SK-N-SH (cell line): Measurements from ENCODE around the gene C19orf81. TPM values are rescaled to one million over a fixed set of nuclear protein-coding genes. Genes with fewer than 3 reads are reported as not detected.

ENCODE experiments used
- CTCF ChIA-PET: fragments of 300-600, 350-600 bp; formaldehyde crosslinking; extraction: SDS; loops from one replicate; lab custom pipeline; 2021; lab: Yijun Ruan, JAX
- POLR2A ChIA-PET: fragments of 350-600 bp; sonication (Branson Sonifier 250); formaldehyde crosslinking; extraction: SDS; loops from one replicate; lab custom pipeline; 2020; ENCODE audit warnings: antibody characterized with exemption, inconsistent platforms; lab: Yijun Ruan, JAX
- DNase-seq: peaks from one replicate; pipeline ENCODE4 v3.0.0; 2012
- H2AFZ ChIP-seq: fragments of 200-600 bp; sonication (generic); 2 replicates; pipeline ENCODE4 v1.8.1; 2016; ENCODE audit warnings: antibody characterized with exemption, mild to moderate bottlenecking, low read depth
- H3F3A ChIP-seq: fragments of 200-600 bp; sonication (generic); replicated peaks from 2 replicates; pipeline ENCODE3; 2016; ENCODE audit warnings: antibody characterized with exemption, mild to moderate bottlenecking; ENCODE audit not compliant: insufficient read depth
- H3K27ac ChIP-seq, 2 experiments: fragments of 200-500 bp in 1 of 2; fragments of 200-600 bp in 1 of 2; sonication (Bioruptor generic) in 1 of 2; sonication (generic), shearing (Covaris generic) in 1 of 2; 2 replicates each; pipeline versions ENCODE4 v1.5.1 to v1.6.1; 2014 to 2016; ENCODE audit warnings: low read depth in 2 of 2, inconsistent platforms in 1 of 2, low read length in 1 of 2, mild to moderate bottlenecking in 1 of 2, mixed read lengths in 1 of 2
- H3K27me3 ChIP-seq: fragments of 200-600 bp; sonication (generic), shearing (Covaris generic); 2 replicates; pipeline ENCODE4 v1.6.1; 2016; ENCODE audit warnings: mixed run types; ENCODE audit not compliant: insufficient read depth
- H3K36me3 ChIP-seq, 2 experiments: fragments of 200-500 bp in 1 of 2; fragments of 200-600 bp in 1 of 2; sonication (Bioruptor generic) in 1 of 2; sonication (generic) in 1 of 2; replicated peaks in 1 of 2; 2 replicates each; pipeline versions ENCODE3 to v1.5.1; 2014 to 2016; ENCODE audit warnings: low read length in 1 of 2, mild to moderate bottlenecking in 1 of 2; ENCODE audit not compliant: insufficient read depth in 2 of 2, control insufficient read depth in 1 of 2
- H3K4me1 ChIP-seq, 2 experiments: fragments of 200-500 bp in 1 of 2; fragments of 200-600 bp in 1 of 2; sonication (Bioruptor generic) in 1 of 2; sonication (generic), shearing (Covaris generic) in 1 of 2; 2 replicates each; pipeline versions ENCODE4 v1.5.1 to v1.6.1; 2014 to 2016; ENCODE audit warnings: low read depth in 1 of 2, low read length in 1 of 2, mixed run types in 1 of 2; ENCODE audit not compliant: insufficient read depth in 2 of 2, control insufficient read depth in 1 of 2
- H3K4me2 ChIP-seq: fragments of 200-600 bp; sonication (generic), shearing (Covaris generic); 2 replicates; pipeline ENCODE4 v1.6.1; 2017; ENCODE audit warnings: mixed run types
- H3K4me3 ChIP-seq, 2 experiments: fragments of 200-500 bp in 1 of 2; fragments of 200-600 bp in 1 of 2; sonication (Bioruptor generic) in 1 of 2; sonication (generic), shearing (Covaris generic) in 1 of 2; 2 replicates each; pipeline versions ENCODE4 v1.5.1 to v1.8.1; 2014 to 2016; ENCODE audit warnings: low read depth in 2 of 2, inconsistent platforms in 1 of 2, low read length in 1 of 2, mild to moderate bottlenecking in 1 of 2, mixed read lengths in 1 of 2, moderate library complexity in 1 of 2
- H3K79me2 ChIP-seq: fragments of 200-600 bp; sonication (generic); 2 replicates; pipeline ENCODE4 v1.8.1; 2017; ENCODE audit warnings: mild to moderate bottlenecking; ENCODE audit not compliant: insufficient read depth
- H3K9ac ChIP-seq: fragments of 200-600 bp; sonication (generic); 2 replicates; pipeline ENCODE4 v1.6.1; 2017; ENCODE audit warnings: mixed run types
- H3K9me2 ChIP-seq: fragments of 200-600 bp; sonication (generic); 2 replicates; pipeline ENCODE4 v1.6.1; 2017; ENCODE audit warnings: mixed run types
- H3K9me3 ChIP-seq: fragments of 200-600 bp; sonication (generic); 2 replicates; pipeline ENCODE4 v1.6.1; 2017; ENCODE audit warnings: mixed run types, mild to moderate bottlenecking, moderate library complexity
- H4K20me1 ChIP-seq: fragments of 200-600 bp; sonication (generic); 2 replicates; pipeline ENCODE4 v1.6.1; 2017; ENCODE audit warnings: mild to moderate bottlenecking, mixed run types; ENCODE audit not compliant: insufficient read depth
- CTCF ChIP-seq: fragments of 200-600 bp; sonication (generic); IDR thresholded peaks from 2 replicates; pipeline ENCODE4 v1.6.1; 2017; ENCODE audit warnings: antibody characterized with exemption, mild to moderate bottlenecking, moderate library complexity
- ELF1 ChIP-seq: IDR thresholded peaks from 2 replicates; pipeline ENCODE4 v1.4.0; 2012
- EP300 ChIP-seq, 2 experiments: IDR thresholded peaks; 2 replicates each; pipeline versions ENCODE4 v1.4.0 to v1.6.1; 2012; ENCODE audit warnings: borderline replicate concordance in 1 of 2, low read depth in 1 of 2, low read length in 1 of 2
- EZH2phosphoT487 ChIP-seq: fragments of 200-600 bp; sonication (generic); IDR thresholded peaks from 2 replicates; pipeline ENCODE4 v1.6.1; 2017; ENCODE audit warnings: low read depth, mixed run types, mild to moderate bottlenecking, antibody characterized with exemption, moderate library complexity, borderline replicate concordance
- FOXJ3 ChIP-seq: sonication (generic); formaldehyde crosslinking; IDR thresholded peaks from 2 replicates; pipeline ENCODE4 v1.5.1; 2020; ENCODE audit warnings: mild to moderate bottlenecking, missing genetic modification reagents
- IRF3 ChIP-seq: fragments of 150-350 bp; IDR thresholded peaks from 2 replicates; pipeline ENCODE4 v1.6.1; 2016; ENCODE audit warnings: mild to moderate bottlenecking, low read depth, low read length
- NRF1 ChIP-seq: IDR thresholded peaks from 2 replicates; pipeline ENCODE4 v1.6.1; 2012; ENCODE audit warnings: low read depth, mild to moderate bottlenecking, low read length
- PBX3 ChIP-seq: IDR thresholded peaks from 2 replicates; pipeline ENCODE4; 2012
- POLR2AphosphoS5 ChIP-seq: IDR thresholded peaks from 2 replicates; pipeline ENCODE4 v1.6.1; 2012; ENCODE audit warnings: low read depth, low read length
- REST ChIP-seq: IDR thresholded peaks from 2 replicates; pipeline ENCODE4 v1.6.1; 2012; ENCODE audit warnings: mild to moderate bottlenecking, low read depth, low read length, moderate library complexity
- RFX5 ChIP-seq: IDR thresholded peaks from 2 replicates; pipeline ENCODE4 v1.6.1; 2012; ENCODE audit warnings: mild to moderate bottlenecking, improper control_type of control experiment, low read length
- SIN3A ChIP-seq: IDR thresholded peaks from 2 replicates; pipeline ENCODE4 v1.6.1; 2012; ENCODE audit warnings: low read depth, mild to moderate bottlenecking, low read length, moderate library complexity, borderline replicate concordance
- TCF12 ChIP-seq: IDR thresholded peaks from 2 replicates; pipeline ENCODE4 v1.4.0; 2012
- ZBTB33 ChIP-seq: IDR thresholded peaks from 2 replicates; pipeline ENCODE4 v1.4.0; 2012; ENCODE audit warnings: low read depth, borderline replicate concordance
- WGBS: methylation state at CpG from one replicate; pipeline ENCODE4 v1.1.6; 2017; ENCODE audit warnings: low lambda C conversion rate; 5-methylcytosine and 5-hydroxymethylcytosine counted together
- polyA plus RNA-seq, 3 experiments: library from polyadenylated mRNA; depleted of rRNA; stranded (reverse); fragments of >200 nt; gene quantifications; 2 replicates each; pipeline ENCODE4 v1.2.3, GENCODE V29; 2012

The C19orf81 gene
- polyA plus RNA-seq, 1 of the 3 experiments (the other 2 are of a cell fraction) = 5.7 TPM

- ChIA-PET CTCF (no interaction called here), POLR2A (no interaction called here)
- Histone ChIP-seq H3K4me2 (no peak overlapping the region), H2AFZ (no peak overlapping the region), H3F3A (no peaks in the 10 kb centered on the region), H4K20me1 (no peaks in the 10 kb centered on the region), H3K4me1 (no peaks in the 10 kb centered on the region), H3K27ac (no peak overlapping the region), H3K79me2 (no peaks in the 10 kb centered on the region), H3K9me2 (no peaks in the 10 kb centered on the region), H3K27me3 (no peaks in the 10 kb centered on the region; the same call in 1 of the 2 replicates), H3K9me3 (no peaks in the 10 kb centered on the region), H3K36me3 (no peaks in the 10 kb centered on the region), H3K9ac (no peak overlapping the region), H3K4me3 (no peak overlapping the region)
- TF ChIP-seq POLR2AphosphoS5 = no peak
- no peak for TF ChIP-seq SIN3A
- TF ChIP-seq TCF12 = no peak
- no peak for TF ChIP-seq FOXJ3 (CRISPR knock-in tag)
- no peak for TF ChIP-seq NRF1
- no peak for TF ChIP-seq IRF3
- TF ChIP-seq ELF1 = no peak
- TF ChIP-seq REST = no peak
- 87% methylated on average over 7 of the region's 7 CpGs for WGBS
- no peak for DNase-seq
Observed at GRCh38 chr19:50628551-50628950, 20.7 kb upstream of the C19orf81 start.

GRCh38 chr19:50629194-50629593 is 20.1 kb upstream of the C19orf81 start:
- H3K9me2 ChIP-seq = no peaks in the 10 kb centered on the region
- H3K9ac ChIP-seq = no peak overlapping the region
- POLR2A ChIA-PET = no interaction called here
- H3K79me2 ChIP-seq = no peaks in the 10 kb centered on the region
- 53% methylated on average over 17 of the region's 20 CpGs for WGBS
- H3K4me2 ChIP-seq = no peak overlapping the region
- H3K4me1 ChIP-seq = no peaks in the 10 kb centered on the region
- no peaks in the 10 kb centered on the region; the same call in 1 of the 2 replicates for H3K9me3 ChIP-seq
- no peaks in the 10 kb centered on the region for H4K20me1 ChIP-seq
- H3K36me3 ChIP-seq = no peaks in the 10 kb centered on the region
- DNase-seq = no peak
- CTCF ChIA-PET = interaction anchor here (1.8 to 2.4 kb wide), 2 partner anchors 21 to 154 kb away, joined by 5 to 8 read pairs; no protein-coding TSS in a partner anchor
- no peak overlapping the region for H2AFZ ChIP-seq
- no peaks in the 10 kb centered on the region; the same call in 1 of the 2 replicates for H3K27me3 ChIP-seq
- no peaks in the 10 kb centered on the region for H3F3A ChIP-seq
- H3K4me3 ChIP-seq = no peak overlapping the region
- no peak overlapping the region for H3K27ac ChIP-seq
- TF ChIP-seq RFX5 (no peak), EZH2phosphoT487 (no peak), ZBTB33 (no peak), CTCF (no peak), PBX3 (no peak), EP300 (IDR thresholded peaks at IDR 0.05; ENCODE audit: borderline replicate concordance in 1 of 2, low read depth in 1 of 2, low read length in 1 of 2) (no peak)
